H1 (cell line): Measurements from ENCODE around the gene SLK. TPM values are rescaled to one million over a fixed set of nuclear protein-coding genes. Genes with fewer than 3 reads are reported as not detected.

Source experiments
- CTCF ChIA-PET: fragments of 300-600 bp; sonication (Branson Sonifier 250); formaldehyde crosslinking; loops from one replicate; lab custom pipeline; 2021; ENCODE audit not compliant: partially characterized antibody; lab: Charles Lee
- POLR2A ChIA-PET: fragments of 300-600 bp; sonication (Branson Sonifier 250); formaldehyde crosslinking; loops from one replicate; lab custom pipeline; 2021; ENCODE audit warnings: inconsistent platforms; ENCODE audit not compliant: partially characterized antibody; lab: Charles Lee
- DNase-seq, 2 experiments: peaks; one replicate each; pipeline versions ENCODE4 v3.0.0 to v3.0.0-alpha.2; 2010 to 2022; ENCODE audit warnings: low spot score in 2 of 2, low read depth in 1 of 2, mixed read lengths in 1 of 2
- FAIRE-seq: peaks from 2 replicates; lab custom pipeline; 2011; peaks lifted over from hg19 to GRCh38; lab: Jason Lieb, UNC
- H2AFZ ChIP-seq: 2 replicates; pipeline ENCODE4 v1.8.1; 2012; ENCODE audit warnings: low read length, inconsistent platforms
- H2AK5ac ChIP-seq: 2 replicates; pipeline ENCODE4 v1.6.1; 2013; ENCODE audit warnings: low read depth, low read length
- H2BK120ac ChIP-seq: replicated peaks from 2 replicates; pipeline ENCODE3; 2013; ENCODE audit warnings: low read depth, low read length, inconsistent platforms
- H2BK12ac ChIP-seq: 2 replicates; pipeline ENCODE4 v1.6.1; 2013; ENCODE audit warnings: low read depth, low read length
- H2BK15ac ChIP-seq: 2 replicates; pipeline ENCODE4 v1.6.1; 2013; ENCODE audit warnings: low read length
- H2BK20ac ChIP-seq: 2 replicates; pipeline ENCODE4 v1.6.1; 2013; ENCODE audit warnings: low read length
- H2BK5ac ChIP-seq: 2 replicates; pipeline ENCODE4 v1.6.1; 2013; ENCODE audit warnings: low read depth, low read length
- H3K14ac ChIP-seq: 2 replicates; pipeline ENCODE4 v1.6.1; 2013; ENCODE audit warnings: inconsistent platforms; ENCODE audit not compliant: insufficient read length
- H3K18ac ChIP-seq: 2 replicates; pipeline ENCODE4 v1.6.1; 2013; ENCODE audit warnings: low read length; ENCODE audit errors: extremely low read depth
- H3K23ac ChIP-seq: 2 replicates; pipeline ENCODE4 v1.6.1; 2013; ENCODE audit warnings: inconsistent platforms; ENCODE audit not compliant: insufficient read length
- H3K23me2 ChIP-seq: 2 replicates; pipeline ENCODE4 v1.6.1; 2013; ENCODE audit warnings: low read depth, low read length
- H3K27ac ChIP-seq: 2 replicates; pipeline ENCODE4 v1.6.1; 2011; ENCODE audit warnings: low read depth, low read length, inconsistent platforms
- H3K27me3 ChIP-seq, 4 experiments: replicated peaks in 1 of 4; 1 replicate in 1 of 4; 2 replicates in 3 of 4; pipeline versions ENCODE4 v1.6.1 to v1.8.1; 2011 to 2013; ENCODE audit warnings: low read length in 3 of 4, mild to moderate bottlenecking in 3 of 4, inconsistent platforms in 2 of 4, mixed read lengths in 2 of 4, moderate library complexity in 1 of 4; ENCODE audit not compliant: control insufficient read depth in 3 of 4, insufficient read depth in 3 of 4; ENCODE audit errors: extremely low read depth in 1 of 4
- H3K36me3 ChIP-seq, 4 experiments: 2 replicates each; pipeline versions ENCODE4 v1.6.1 to v1.8.1; 2011 to 2013; ENCODE audit warnings: mild to moderate bottlenecking in 4 of 4, low read length in 3 of 4, moderate library complexity in 2 of 4, control low read depth in 1 of 4, inconsistent platforms in 1 of 4; ENCODE audit not compliant: insufficient read depth in 4 of 4, control insufficient read depth in 2 of 4
- H3K4ac ChIP-seq: replicated peaks from 2 replicates; pipeline ENCODE3; 2013; ENCODE audit warnings: low read length, low read depth, mixed read lengths, inconsistent platforms; ENCODE audit not compliant: insufficient read length
- H3K4me1 ChIP-seq, 4 experiments: replicated peaks in 1 of 4; 1 replicate in 1 of 4; 2 replicates in 3 of 4; pipeline versions ENCODE4 v1.6.1 to v1.8.1; 2011 to 2013; ENCODE audit warnings: low read length in 3 of 4, inconsistent platforms in 2 of 4, mixed read lengths in 1 of 4; ENCODE audit not compliant: insufficient read depth in 4 of 4, control insufficient read depth in 3 of 4
- H3K4me2 ChIP-seq, 2 experiments: 2 replicates each; pipeline versions ENCODE4 v1.6.1 to v1.8.1; 2011 to 2013; ENCODE audit warnings: low read depth in 2 of 2, low read length in 2 of 2, control low read depth in 1 of 2, inconsistent platforms in 1 of 2, mild to moderate bottlenecking in 1 of 2; ENCODE audit not compliant: insufficient read depth in 1 of 2
- H3K4me3 ChIP-seq, 4 experiments: fragments of 200-600, 300-600 bp in 1 of 4; sonication (generic), shearing (Covaris generic), sonication (Bioruptor Twin) in 1 of 4; 2 replicates each; pipeline versions ENCODE4 v1.5.1 to v1.8.1; 2011 to 2016; ENCODE audit warnings: low read length in 4 of 4, low read depth in 3 of 4, control low read depth in 2 of 4, inconsistent platforms in 2 of 4, mild to moderate bottlenecking in 2 of 4, mixed read lengths in 1 of 4, moderate library complexity in 1 of 4; ENCODE audit not compliant: insufficient read depth in 2 of 4; ENCODE audit errors: extremely low read depth in 1 of 4
- H3K56ac ChIP-seq: replicated peaks from 2 replicates; pipeline ENCODE3; 2013; ENCODE audit warnings: low read depth, mild to moderate bottlenecking, mixed read lengths, low read length, inconsistent platforms; ENCODE audit not compliant: insufficient read length
- H3K79me1 ChIP-seq: 2 replicates; pipeline ENCODE4 v1.6.1; 2013; ENCODE audit warnings: low read depth, low read length, control low read depth
- H3K79me2 ChIP-seq, 2 experiments: 2 replicates each; pipeline versions ENCODE4 v1.6.1 to v1.8.1; 2012 to 2013; ENCODE audit warnings: low read length in 2 of 2, mild to moderate bottlenecking in 2 of 2, inconsistent platforms in 1 of 2; ENCODE audit not compliant: insufficient read depth in 2 of 2, control insufficient read depth in 1 of 2
- H3K9ac ChIP-seq, 4 experiments: replicated peaks in 1 of 4; 1 replicate in 1 of 4; 2 replicates in 3 of 4; pipeline versions ENCODE4 v1.6.1 to v1.8.1; 2011 to 2013; ENCODE audit warnings: low read depth in 3 of 4, low read length in 3 of 4, control low read depth in 2 of 4, mild to moderate bottlenecking in 2 of 4, moderate library complexity in 2 of 4, inconsistent platforms in 1 of 4; ENCODE audit errors: extremely low read depth in 1 of 4
- H3K9me3 ChIP-seq, 2 experiments: 2 replicates each; pipeline versions ENCODE4 v1.6.1 to v1.8.1; 2012 to 2013; ENCODE audit warnings: mild to moderate bottlenecking in 2 of 2, moderate library complexity in 2 of 2, control low read depth in 1 of 2, inconsistent platforms in 1 of 2, low read depth in 1 of 2, low read length in 1 of 2, mixed read lengths in 1 of 2; ENCODE audit not compliant: insufficient read depth in 2 of 2
- H4K20me1 ChIP-seq, 2 experiments: replicated peaks in 1 of 2; 2 replicates each; pipeline versions ENCODE3 to v1.8.1; 2011 to 2013; ENCODE audit warnings: inconsistent platforms in 2 of 2, low read length in 2 of 2, mild to moderate bottlenecking in 1 of 2; ENCODE audit not compliant: insufficient read depth in 2 of 2, control insufficient read depth in 1 of 2
- H4K5ac ChIP-seq: 2 replicates; pipeline ENCODE4 v1.6.1; 2013; ENCODE audit warnings: low read length, low read depth, mixed read lengths, inconsistent platforms; ENCODE audit not compliant: insufficient read length
- H4K8ac ChIP-seq: 2 replicates; pipeline ENCODE4 v1.8.0; 2013; ENCODE audit warnings: mild to moderate bottlenecking, moderate library complexity, low read length, inconsistent platforms; ENCODE audit not compliant: insufficient read depth; ENCODE audit errors: extremely low read depth
- H4K91ac ChIP-seq: replicated peaks from 2 replicates; pipeline ENCODE3; 2013; ENCODE audit warnings: low read length, mixed read lengths, inconsistent platforms; ENCODE audit not compliant: insufficient read length
- ASH2L ChIP-seq: fragments of 200-600, 300-600 bp; sonication (generic); IDR thresholded peaks from one replicate; pipeline ENCODE4 v1.7.1; 2017; ENCODE audit warnings: low read length
- MAX ChIP-seq: IDR thresholded peaks from 2 replicates; pipeline ENCODE4 v1.6.1; 2012; ENCODE audit warnings: inconsistent platforms
- POU5F1 ChIP-seq: IDR thresholded peaks from 2 replicates; pipeline ENCODE4 v1.6.1; 2011; ENCODE audit warnings: low read depth, mild to moderate bottlenecking, low read length, moderate library complexity
- whole genome bisulfite sequencing, 2 experiments: shearing (Covaris generic) in 1 of 2; methylation state at CpG; one replicate each; pipeline versions ENCODE4 v1.1.6 to v1.1.7; 2013 to 2015; ENCODE audit warnings: low lambda C conversion rate in 2 of 2, mixed read lengths in 2 of 2, inconsistent platforms in 1 of 2, low coverage in 1 of 2, missing lambda C conversion rate in 1 of 2; ENCODE audit not compliant: insufficient replicate concordance in 2 of 2, insufficient coverage in 1 of 2, insufficient read length in 1 of 2; ENCODE audit errors: extremely low coverage in 1 of 2, missing lambda C conversion rate in 1 of 2; 5-methylcytosine and 5-hydroxymethylcytosine counted together
- polyA plus RNA-seq, 7 experiments: library from polyadenylated mRNA; depleted of rRNA in 3 of 7; stranded (reverse) in 5 of 7; unstranded in 2 of 7; fragments of >200 nt in 5 of 7; fragments of 200-250 nt in 2 of 7; gene quantifications; 1 replicate in 5 of 7; 2 replicates in 1 of 7; 4 replicates in 1 of 7; pipeline versions ENCODE4 v1.2.1 to v1.2.3, GENCODE V29; 2011 to 2013; ENCODE audit warnings: missing spikeins in 2 of 7, mixed read lengths in 2 of 7
- total RNA-seq: library from RNA; stranded (reverse); fragmentation: NEBNext Ultra II Directional; extraction: Animal tissue kit (Norgen Biotek cat#: 25700); gene quantifications from 2 replicates; pipeline ENCODE4 v1.2.1, GENCODE V29; 2021

Gene SLK
- total and polyA plus RNA-seq, 2 of the 8 experiments (the other 6 are each of a cell fraction or from before 2014, with no cell fraction given) = 2.7 to 18.3 TPM

GRCh38 chr10:104032144-104032775 lies 65.3 kb downstream of the SLK start:
- Histone ChIP-seq H2BK5ac (peak overlapping the region; percentile 14), H2BK120ac (no peak overlapping the region), H4K20me1 (peaks cover 2 to 5% of the 10 kb centered on the region in 2 experiments), H3K9me3 (no peaks in the 10 kb centered on the region), H2BK15ac (no peak overlapping the region), H4K8ac (no peak overlapping the region), H2BK20ac (no peak overlapping the region; the same call in 1 of the 2 replicates), H2BK12ac (peak overlapping the region; percentile 56; the same call in 1 of the 2 replicates), H3K14ac (no peak overlapping the region), H3K4me2 (peak overlapping the region; percentile 40 to 48)
- TF ChIP-seq MAX (0 out of 2 replicates have a peak, but pooled peaks have one; percentile 16), ASH2L (no peak), POU5F1 (peak; percentile 88)
- TF ChIP-seq, all 59 proteins: peak for 2
- Histone ChIP-seq H3K18ac (no peak overlapping the region), H3K23me2 (peaks cover 6% of the 10 kb centered on the region; the same call in 1 of the 2 replicates), H3K27ac (no peak overlapping the region), H2AFZ (no peak overlapping the region), H3K79me2 (no peaks in the 10 kb centered on the region), H3K56ac (no peak overlapping the region), H3K4ac (no peak overlapping the region), H2AK5ac (peak overlapping the region; percentile 33; the same call in 1 of the 2 replicates), H3K23ac (no peak overlapping the region), H3K9ac (no peak overlapping the region), H4K5ac (no peak overlapping the region), H3K27me3 (no peaks in the 10 kb centered on the region), H3K4me3 (no peak overlapping the region; a peak in 1 of 8 replicates), H3K36me3 (no peaks in the 10 kb centered on the region; a peak in 1 of 8 replicates), H4K91ac (no peak overlapping the region), H3K79me1 (no peaks in the 10 kb centered on the region; the same call in 1 of the 2 replicates), H3K4me1 (peaks cover 3 to 15% (median 10%) of the 10 kb centered on the region in 4 experiments; a peak in 5 of 7 replicates)
- 63% methylated on average over 7 of the region's 7 CpGs; no CpG with 5 or more reads in 1 of the 2 experiments for WGBS, 2 experiments
- POLR2A ChIA-PET = interaction anchor here (0.9 to 1.4 kb wide), 3 partner anchors 44 to 89 kb away, joined by 3 to 7 read pairs (median 3); partner anchors contain the start of gene SFR1
- CTCF ChIA-PET = interaction anchor here (1.0 to 3.6 kb wide), 10 partner anchors 9 to 242 kb away, joined by 3 to 11 read pairs (median 4); partner anchors contain the start of gene SFR1
- FAIRE-seq = peak; percentile 95
- peak in 1 of 2 experiments; percentile 48 for DNase-seq
